Spinal cord (tissue), 10 donors: ENCODE measurements around the gene CFAP90. TPM values are rescaled to one million over a fixed set of nuclear protein-coding genes. Genes with fewer than 3 reads are reported as not detected.

ENCODE experiments used
- DNase-seq, 6 donors: peaks; one replicate each; pipeline versions ENCODE4 v3.0.0 to v3.0.0-alpha.2; 2013 to 2015; ENCODE audit warnings: low spot score in 6 of 6, low read depth in 4 of 6
- H3K27ac ChIP-seq: one replicate; pipeline ENCODE4 v1.5.1; 2013; ENCODE audit warnings: low read depth, low read length, control low read depth
- H3K27me3 ChIP-seq: one replicate; pipeline ENCODE4 v1.6.1; 2013; ENCODE audit warnings: low read length; ENCODE audit not compliant: control insufficient read depth, insufficient read depth
- H3K36me3 ChIP-seq: one replicate; pipeline ENCODE4 v1.6.1; 2013; ENCODE audit warnings: low read length; ENCODE audit not compliant: control insufficient read depth, insufficient read depth
- H3K4me1 ChIP-seq: one replicate; pipeline ENCODE4 v1.6.1; 2013; ENCODE audit warnings: low read length; ENCODE audit not compliant: control insufficient read depth, insufficient read depth
- H3K4me3 ChIP-seq: one replicate; pipeline ENCODE4 v1.5.1; 2013; ENCODE audit warnings: low read depth, low read length, control low read depth
- H3K9me3 ChIP-seq: one replicate; pipeline ENCODE4 v1.6.1; 2013; ENCODE audit warnings: low read length; ENCODE audit not compliant: control insufficient read depth, insufficient read depth
- WGBS: methylation state at CpG from one replicate; pipeline ENCODE4 v1.1.5; 2013; ENCODE audit warnings: missing lambda C conversion rate; ENCODE audit not compliant: insufficient coverage; 5-methylcytosine and 5-hydroxymethylcytosine counted together
- polyA plus RNA-seq, 2 donors: library from polyadenylated mRNA; unstranded; fragments of 120-200 nt; gene quantifications; one replicate each; pipeline ENCODE4 v1.2.1, GENCODE V29; 2013; ENCODE audit not compliant: insufficient read length in 2 of 2
- total RNA-seq, 2 donors: library from RNA; depleted of rRNA in 1 of 2; stranded (reverse); fragments of 120-200 nt in 1 of 2; fragments of >200 nt in 1 of 2; gene quantifications; one replicate each; pipeline versions ENCODE4 v1.2.3 to v1.2.4, GENCODE V29; 2013 to 2014
- donor health status: healthy.

Gene CFAP90
- total and polyA plus RNA-seq, 4 donors: 3.6 to 38.4 (median 22.8) TPM

- no peak overlapping the region for H3K27ac ChIP-seq
- WGBS: no CpG with 5 or more reads among the region's 2 CpGs
- DNase-seq: no peak
- no peaks in the 10 kb centered on the region for H3K9me3 ChIP-seq
- no peak overlapping the region for H3K4me3 ChIP-seq
- H3K4me1 ChIP-seq: peaks cover 18% of the 10 kb centered on the region
- H3K36me3 ChIP-seq: no peaks in the 10 kb centered on the region
- H3K27me3 ChIP-seq: no peaks in the 10 kb centered on the region
These were observed 2.1 kb upstream of the CFAP90 start for GRCh38 chr5:7852988-7853387.

- no peaks in the 10 kb centered on the region for H3K27me3 ChIP-seq
- no peak overlapping the region for H3K27ac ChIP-seq
- H3K9me3 ChIP-seq: no peaks in the 10 kb centered on the region
- no peak for DNase-seq
- peaks cover 18% of the 10 kb centered on the region for H3K4me1 ChIP-seq
- no peak overlapping the region for H3K4me3 ChIP-seq
- no CpG with 5 or more reads among the region's 1 CpG for WGBS
- H3K36me3 ChIP-seq: no peaks in the 10 kb centered on the region
These were observed 1.6 kb upstream of the CFAP90 start for GRCh38 chr5:7852542-7852941.

- 84% methylated on average over 7 of the region's 8 CpGs for WGBS
- no peak overlapping the region for H3K4me3 ChIP-seq
- DNase-seq: no peak
These were observed 820 bp upstream of the CFAP90 start for GRCh38 chr5:7851617-7852289.

GRCh38 chr5:7851240-7851592 is 283 bp upstream of the CFAP90 start:
- DNase-seq: no peak
- H3K4me1 ChIP-seq: peaks cover 18% of the 10 kb centered on the region
- WGBS: 60% methylated on average over 13 of the region's 16 CpGs
- no peak overlapping the region for H3K27ac ChIP-seq
- no peaks in the 10 kb centered on the region for H3K27me3 ChIP-seq
- no peaks in the 10 kb centered on the region for H3K9me3 ChIP-seq
- peak overlapping the region; percentile 39 for H3K4me3 ChIP-seq
- no peaks in the 10 kb centered on the region for H3K36me3 ChIP-seq

More at GRCh38 chr5:7851617-7852289, 820 bp upstream of the CFAP90 start:
- H3K36me3 ChIP-seq: no peaks in the 10 kb centered on the region
- H3K27me3 ChIP-seq: no peaks in the 10 kb centered on the region
- H3K4me1 ChIP-seq: peaks cover 18% of the 10 kb centered on the region
- no peak overlapping the region for H3K27ac ChIP-seq
- H3K9me3 ChIP-seq: no peaks in the 10 kb centered on the region

- Histone ChIP-seq H3K4me1 (peaks cover 18% of the 10 kb centered on the region), H3K36me3 (no peaks in the 10 kb centered on the region), H3K4me3 (peak overlapping the region; percentile 48), H3K27me3 (no peaks in the 10 kb centered on the region), H3K27ac (no peak overlapping the region), H3K9me3 (no peaks in the 10 kb centered on the region)
- peak in 2 of 6 donors; percentile 74 to 85 for DNase-seq
- 1% methylated on average over 42 of the region's 44 CpGs for WGBS
These were observed 1.1 kb downstream of the CFAP90 start for GRCh38 chr5:7849681-7850394.

- WGBS: 56% methylated on average over 2 of the region's 2 CpGs
- DNase-seq: peak in 1 of 6 donors; percentile 32
- no peaks in the 10 kb centered on the region for H3K9me3 ChIP-seq
- no peaks in the 10 kb centered on the region for H3K36me3 ChIP-seq
- H3K27me3 ChIP-seq: no peaks in the 10 kb centered on the region
- H3K4me1 ChIP-seq: peaks cover 18% of the 10 kb centered on the region
- no peak overlapping the region for H3K27ac ChIP-seq
- H3K4me3 ChIP-seq: no peak overlapping the region
These were observed 2.6 kb downstream of the CFAP90 start for GRCh38 chr5:7848296-7848695.

- no peaks in the 10 kb centered on the region for H3K36me3 ChIP-seq
- H3K4me1 ChIP-seq: peaks cover 17% of the 10 kb centered on the region
- WGBS: 100% methylated on average over 1 of the region's 5 CpGs
- DNase-seq: no peak
- H3K4me3 ChIP-seq: no peak overlapping the region
- H3K27ac ChIP-seq: no peak overlapping the region
- H3K27me3 ChIP-seq: no peaks in the 10 kb centered on the region
- H3K9me3 ChIP-seq: no peaks in the 10 kb centered on the region
These were observed 4.6 kb downstream of the CFAP90 start for GRCh38 chr5:7846327-7846726.

GRCh38 chr5:7845557-7845956 is 5.4 kb downstream of the CFAP90 start:
- peaks cover 12% of the 10 kb centered on the region for H3K4me1 ChIP-seq
- H3K9me3 ChIP-seq: no peaks in the 10 kb centered on the region
- 58% methylated on average over 6 of the region's 7 CpGs for WGBS
- no peaks in the 10 kb centered on the region for H3K36me3 ChIP-seq
- H3K27me3 ChIP-seq: no peaks in the 10 kb centered on the region
- no peak overlapping the region for H3K4me3 ChIP-seq
- no peak overlapping the region for H3K27ac ChIP-seq
- peak in 1 of 6 donors; percentile 85 for DNase-seq

GRCh38 chr5:7844901-7845300 is 6.0 kb downstream of the CFAP90 start:
- peaks cover 8% of the 10 kb centered on the region for H3K4me1 ChIP-seq
- no peaks in the 10 kb centered on the region for H3K36me3 ChIP-seq
- DNase-seq: no peak
- no peak overlapping the region for H3K4me3 ChIP-seq
- H3K27ac ChIP-seq: no peak overlapping the region
- H3K9me3 ChIP-seq: no peaks in the 10 kb centered on the region
- H3K27me3 ChIP-seq: no peaks in the 10 kb centered on the region

GRCh38 chr5:7842531-7842930 is 8.4 kb downstream of the CFAP90 start:
- H3K9me3 ChIP-seq: no peaks in the 10 kb centered on the region
- H3K4me1 ChIP-seq: no peaks in the 10 kb centered on the region
- DNase-seq: no peak
- H3K36me3 ChIP-seq: no peaks in the 10 kb centered on the region
- 64% methylated on average over 2 of the region's 2 CpGs for WGBS
- H3K27ac ChIP-seq: no peak overlapping the region
- H3K27me3 ChIP-seq: no peaks in the 10 kb centered on the region
- no peak overlapping the region for H3K4me3 ChIP-seq
